ENCODE results near the gene SIGLEC8.

Gene SIGLEC8

DNA sequence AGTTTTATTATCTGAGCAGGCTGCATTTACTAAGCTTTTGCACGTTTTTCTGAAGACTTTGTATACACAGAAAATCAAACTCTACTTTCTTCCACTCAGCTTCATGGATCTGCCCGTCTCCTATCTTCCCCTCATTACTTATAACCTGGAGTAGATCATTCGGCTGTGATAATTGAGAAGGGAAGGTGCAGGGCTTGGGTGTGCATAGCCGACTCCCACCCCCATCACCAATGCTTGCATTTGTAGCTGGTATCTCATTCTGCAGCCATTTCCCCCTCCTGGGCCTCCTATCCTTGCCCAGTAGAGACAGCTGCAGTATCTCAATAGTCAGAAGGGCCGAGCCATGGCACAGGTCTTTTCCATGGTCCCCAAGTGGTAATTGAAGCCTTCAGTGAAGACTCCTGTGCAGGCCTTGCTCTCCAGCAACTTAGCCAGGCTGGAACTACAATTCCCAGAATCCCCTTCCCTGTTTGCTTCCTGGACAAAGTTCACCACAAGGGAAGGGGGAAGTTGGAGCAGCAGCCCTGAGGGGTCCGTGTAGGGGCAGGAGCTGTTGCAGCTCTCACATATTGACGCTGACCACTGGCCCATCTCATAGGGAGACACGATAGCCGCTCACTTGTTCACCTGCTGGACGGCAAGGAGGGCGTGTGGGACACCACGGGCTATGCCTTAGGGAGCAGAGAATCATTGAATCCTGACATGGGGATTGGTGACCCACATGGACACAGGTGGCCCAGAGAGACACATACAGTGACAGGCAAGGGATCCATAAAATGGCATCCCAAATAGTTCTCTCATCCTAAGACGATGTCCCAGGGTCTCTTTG lies 2.1 kb upstream of the SIGLEC8 start:
- peak overlapping the region; percentile 20; the same call in 1 of the 2 replicates for H3K4me3 ChIP-seq (ENCODE audit: low read length)
- peak overlapping the region; percentile 16; the same call in 1 of the 2 replicates for H3K4me2 ChIP-seq (ENCODE audit: low read length)
- no peaks in the 10 kb centered on the region for H3K79me2 ChIP-seq (ENCODE audit: low read length)
- no peak overlapping the region for H3K27ac ChIP-seq (ENCODE audit: low read length)
- TF ChIP-seq EZH2phosphoT487 (IDR thresholded peaks at IDR 0.05; ENCODE audit: low read depth) (no peak), CTCF (IDR thresholded peaks at IDR 0.05; ENCODE audit: low read depth, low read length) (no peak)
- H2AFZ ChIP-seq (ENCODE audit: low read depth, low read length), result 0 out of 2 replicates have a peak overlapping the region, but pooled peaks have one; percentile 32
- peaks cover 22% of the 10 kb centered on the region for H3K27me3 ChIP-seq (ENCODE audit: low read depth, low read length)
- peaks cover 8% of the 10 kb centered on the region for H3K4me1 ChIP-seq (ENCODE audit: low read length)
- H4K20me1 ChIP-seq (ENCODE audit: insufficient read depth, low read length), result no peaks in the 10 kb centered on the region
- H3K36me3 ChIP-seq (replicated peaks; ENCODE audit: low read depth, low read length), result no peaks in the 10 kb centered on the region
- H3K9ac ChIP-seq (ENCODE audit: low read length), result no peak overlapping the region
- H3K9me3 ChIP-seq (ENCODE audit: insufficient read depth, low read length), result no peaks in the 10 kb centered on the region

DNA sequence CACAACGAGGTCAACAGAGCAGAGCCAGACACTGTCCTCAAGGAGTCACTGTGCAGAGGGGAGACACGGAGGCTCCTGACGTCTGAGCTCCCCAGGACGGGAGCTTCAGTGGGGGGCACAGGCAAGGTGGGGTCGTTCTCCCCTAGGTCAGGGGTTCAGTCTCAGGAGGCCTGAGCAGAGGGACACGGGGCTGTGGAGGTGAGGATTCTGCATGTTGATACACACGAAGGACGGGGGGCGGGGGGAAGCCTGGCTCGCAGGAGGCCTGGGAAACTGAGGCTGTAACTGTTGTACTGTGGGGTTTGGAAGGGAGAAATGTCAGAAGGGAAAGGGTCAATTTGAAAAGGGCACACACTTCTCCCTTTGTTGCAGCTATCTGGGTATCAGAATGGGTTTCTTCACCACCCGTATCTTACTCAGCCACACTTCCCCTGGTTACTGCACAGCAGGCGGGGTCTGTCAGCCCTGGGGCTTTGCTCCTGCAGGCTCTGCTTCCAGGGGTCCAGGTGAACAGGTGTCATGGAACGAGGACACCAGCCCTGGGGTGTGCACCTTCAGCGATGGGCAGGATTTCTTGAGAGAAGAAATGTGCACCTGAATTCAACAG lies 748 bp upstream of the SIGLEC8 start:
- no peaks in the 10 kb centered on the region for H3K36me3 ChIP-seq (replicated peaks; ENCODE audit: low read depth, low read length)
- H3K27me3 ChIP-seq (ENCODE audit: low read depth, low read length), result peaks cover 23% of the 10 kb centered on the region
- TF ChIP-seq EZH2phosphoT487 (IDR thresholded peaks at IDR 0.05; ENCODE audit: low read depth) (no peak), CTCF (IDR thresholded peaks at IDR 0.05; ENCODE audit: low read depth, low read length) (no peak)
- no peaks in the 10 kb centered on the region for H3K79me2 ChIP-seq (ENCODE audit: low read length)
- no peak overlapping the region for H3K9ac ChIP-seq (ENCODE audit: low read length)
- H3K4me1 ChIP-seq (ENCODE audit: low read length), result peaks cover 8% of the 10 kb centered on the region
- no peak overlapping the region for H3K27ac ChIP-seq (ENCODE audit: low read length)
- H3K9me3 ChIP-seq (ENCODE audit: insufficient read depth, low read length), result no peaks in the 10 kb centered on the region
- H3K4me2 ChIP-seq (ENCODE audit: low read length), result no peak overlapping the region
- no peak overlapping the region for H2AFZ ChIP-seq (ENCODE audit: low read depth, low read length)
- no peak overlapping the region for H3K4me3 ChIP-seq (ENCODE audit: low read length)
- H4K20me1 ChIP-seq (ENCODE audit: insufficient read depth, low read length), result no peaks in the 10 kb centered on the region

DNA sequence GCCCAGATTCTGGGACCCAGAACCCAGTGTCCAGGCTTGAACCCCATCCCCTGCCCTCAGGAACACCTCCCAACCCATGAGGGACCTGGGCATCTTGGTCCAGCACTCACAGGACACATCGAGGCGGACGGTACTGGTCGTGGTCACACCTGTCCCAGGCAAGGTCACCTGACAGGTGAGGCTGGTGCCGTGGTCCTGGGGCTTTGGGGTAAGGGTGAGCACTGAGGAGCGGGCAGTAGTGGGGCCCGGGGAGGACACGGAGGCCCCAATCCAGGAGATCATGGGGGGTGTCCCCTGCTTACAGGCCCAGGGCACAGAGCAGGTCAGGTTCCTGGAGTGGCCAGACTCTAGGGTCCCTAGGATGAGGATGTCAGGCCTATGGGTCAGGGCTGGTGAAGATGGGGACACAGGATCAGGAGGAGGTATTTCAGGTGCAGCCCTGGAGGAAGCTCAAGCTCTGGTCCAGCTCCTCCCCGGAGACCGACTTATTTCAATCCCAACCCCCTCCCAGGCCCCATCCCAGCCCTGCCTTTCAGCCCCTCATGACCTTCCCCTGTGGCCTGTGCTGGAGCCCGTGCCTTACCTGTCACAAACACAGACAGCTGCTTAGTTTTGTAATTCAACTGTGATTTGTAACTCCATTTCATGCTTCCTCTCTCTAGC lies 772 bp downstream of the SIGLEC8 start:
- no peak overlapping the region for H3K4me2 ChIP-seq (ENCODE audit: low read length)
- no peak overlapping the region for H3K4me3 ChIP-seq (ENCODE audit: low read length)
- no peak overlapping the region for H2AFZ ChIP-seq (ENCODE audit: low read depth, low read length)
- no peak overlapping the region for H3K27ac ChIP-seq (ENCODE audit: low read length)
- peaks cover 23% of the 10 kb centered on the region for H3K27me3 ChIP-seq (ENCODE audit: low read depth, low read length)
- no peaks in the 10 kb centered on the region for H4K20me1 ChIP-seq (ENCODE audit: insufficient read depth, low read length)
- H3K4me1 ChIP-seq (ENCODE audit: low read length), result peaks cover 8% of the 10 kb centered on the region
- TF ChIP-seq CTCF (IDR thresholded peaks at IDR 0.05; ENCODE audit: low read depth, low read length) (no peak), EZH2phosphoT487 (IDR thresholded peaks at IDR 0.05; ENCODE audit: low read depth) (no peak)
- no peak overlapping the region for H3K9ac ChIP-seq (ENCODE audit: low read length)
- H3K79me2 ChIP-seq (ENCODE audit: low read length), result no peaks in the 10 kb centered on the region
- no peaks in the 10 kb centered on the region for H3K36me3 ChIP-seq (replicated peaks; ENCODE audit: low read depth, low read length)
- no peaks in the 10 kb centered on the region for H3K9me3 ChIP-seq (ENCODE audit: insufficient read depth, low read length)

All from OCI-LY3 (cell line).